Neutrophil (primary cell): Measurements from ENCODE around the gene STAMBP.
"Not testable (repeated sequence)": the region's sequence is repeated elsewhere in the genome, so short reads cannot be mapped to it uniquely, and the experiment has no call there.

Experiments used
- H3K27ac ChIP-seq: fragments of 200-600 bp; sonication (generic); 2 replicates; pipeline ENCODE4 v1.5.1; 2016; ENCODE audit warnings: mild to moderate bottlenecking, moderate library complexity
- H3K27me3 ChIP-seq: fragments of 200-600 bp; sonication (generic); 2 replicates; pipeline ENCODE4 v1.6.0; 2016; ENCODE audit warnings: mild to moderate bottlenecking
- H3K36me3 ChIP-seq: fragments of 200-600 bp; sonication (generic); 2 replicates; pipeline ENCODE4 v1.5.1; 2017
- H3K4me1 ChIP-seq, 2 experiments: fragments of 200-600 bp in 1 of 2; sonication (generic) in 1 of 2; 1 replicate in 1 of 2; 2 replicates in 1 of 2; pipeline versions ENCODE4 v1.5.1 to v1.6.1; 2013 to 2016; ENCODE audit warnings: low read depth in 1 of 2, low read length in 1 of 2, mild to moderate bottlenecking in 1 of 2, moderate library complexity in 1 of 2; ENCODE audit not compliant: control insufficient read depth in 1 of 2, insufficient read depth in 1 of 2
- H3K4me3 ChIP-seq, 2 experiments: fragments of 200-600 bp in 1 of 2; sonication (generic) in 1 of 2; 1 replicate in 1 of 2; 2 replicates in 1 of 2; pipeline ENCODE4 v1.5.1; 2013 to 2016; ENCODE audit warnings: low read depth in 1 of 2, low read length in 1 of 2, mild to moderate bottlenecking in 1 of 2, moderate library complexity in 1 of 2
- H3K9me3 ChIP-seq: fragments of 200-600 bp; sonication (generic); 2 replicates; pipeline ENCODE4 v1.5.1; 2016
- TF ChIP-seq, protein P1 (sequence below): fragments of 200-600 bp; sonication (generic); IDR thresholded peaks from 2 replicates; pipeline ENCODE4 v1.5.1; 2016; ENCODE audit warnings: antibody characterized with exemption

Gene STAMBP

DNA sequence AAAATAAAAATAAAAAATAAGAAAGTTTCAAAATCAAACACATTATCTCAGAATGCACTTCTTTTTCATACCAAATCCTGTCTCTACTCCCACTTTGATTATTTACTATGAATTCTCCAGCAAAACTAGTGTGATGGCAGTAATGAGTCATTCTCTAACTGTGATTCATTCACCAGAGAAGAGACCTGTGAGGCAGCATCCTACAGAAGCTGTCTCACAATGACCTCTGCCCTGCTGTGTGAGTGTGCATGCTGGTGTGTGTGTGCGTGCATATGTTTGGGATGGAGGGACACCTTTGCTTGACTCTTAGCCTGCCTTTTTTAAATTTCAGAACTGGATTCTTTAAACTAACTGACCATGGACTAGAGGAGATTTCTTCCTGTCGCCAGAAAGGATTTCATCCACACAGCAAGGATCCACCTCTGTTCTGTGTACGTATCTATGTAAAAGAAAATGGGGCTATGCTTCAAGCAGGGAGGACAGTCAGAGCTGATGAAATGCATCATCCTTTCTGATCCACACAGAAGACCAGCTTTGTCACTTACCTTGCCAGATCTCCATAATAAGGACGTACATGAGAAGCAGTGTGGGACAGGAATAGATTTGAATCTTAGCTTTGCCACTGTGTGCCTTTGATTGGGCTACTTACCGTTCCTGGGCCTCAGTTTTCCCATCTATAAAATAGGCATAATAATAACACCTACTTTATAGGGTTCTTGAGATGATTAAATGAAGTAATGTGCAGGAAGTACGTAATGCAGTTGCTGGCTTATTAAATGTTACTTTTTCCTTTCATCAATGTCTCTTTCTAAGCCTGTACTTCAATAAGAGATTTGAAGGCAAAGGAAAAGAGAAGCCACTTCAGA lies 31.2 kb downstream of the STAMBP start:
- no peaks in the 10 kb centered on the region for H3K9me3 ChIP-seq
- H3K27ac ChIP-seq = no peak overlapping the region
- H3K4me3 ChIP-seq = no peak overlapping the region
- TF ChIP-seq, protein P1, sequence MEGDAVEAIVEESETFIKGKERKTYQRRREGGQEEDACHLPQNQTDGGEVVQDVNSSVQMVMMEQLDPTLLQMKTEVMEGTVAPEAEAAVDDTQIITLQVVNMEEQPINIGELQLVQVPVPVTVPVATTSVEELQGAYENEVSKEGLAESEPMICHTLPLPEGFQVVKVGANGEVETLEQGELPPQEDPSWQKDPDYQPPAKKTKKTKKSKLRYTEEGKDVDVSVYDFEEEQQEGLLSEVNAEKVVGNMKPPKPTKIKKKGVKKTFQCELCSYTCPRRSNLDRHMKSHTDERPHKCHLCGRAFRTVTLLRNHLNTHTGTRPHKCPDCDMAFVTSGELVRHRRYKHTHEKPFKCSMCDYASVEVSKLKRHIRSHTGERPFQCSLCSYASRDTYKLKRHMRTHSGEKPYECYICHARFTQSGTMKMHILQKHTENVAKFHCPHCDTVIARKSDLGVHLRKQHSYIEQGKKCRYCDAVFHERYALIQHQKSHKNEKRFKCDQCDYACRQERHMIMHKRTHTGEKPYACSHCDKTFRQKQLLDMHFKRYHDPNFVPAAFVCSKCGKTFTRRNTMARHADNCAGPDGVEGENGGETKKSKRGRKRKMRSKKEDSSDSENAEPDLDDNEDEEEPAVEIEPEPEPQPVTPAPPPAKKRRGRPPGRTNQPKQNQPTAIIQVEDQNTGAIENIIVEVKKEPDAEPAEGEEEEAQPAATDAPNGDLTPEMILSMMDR = no peak
- peaks cover 96% of the 10 kb centered on the region for H3K36me3 ChIP-seq
- H3K4me1 ChIP-seq = no peaks in the 10 kb centered on the region
- no peaks in the 10 kb centered on the region for H3K27me3 ChIP-seq

DNA sequence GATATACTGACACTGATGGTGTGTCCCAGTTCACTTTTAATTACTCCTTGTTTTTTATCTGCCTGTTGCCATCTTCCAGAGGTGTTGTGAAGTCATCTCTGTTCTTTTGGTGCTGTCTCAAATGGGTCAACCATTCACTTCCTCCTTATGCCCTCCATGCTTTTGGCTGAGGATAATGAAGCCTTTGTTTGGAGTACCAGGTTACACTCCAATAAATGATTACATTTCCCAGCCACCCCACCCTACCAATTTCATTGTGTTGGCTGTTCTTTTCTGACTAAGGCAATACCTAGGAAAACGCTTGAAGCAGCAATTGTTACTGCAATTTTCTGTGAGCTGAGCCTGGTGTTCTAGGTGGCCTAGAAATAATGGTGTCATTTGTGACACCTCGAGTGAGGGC lies 34.2 kb downstream of the STAMBP start:
- no peaks in the 10 kb centered on the region for H3K9me3 ChIP-seq
- peaks cover 92% of the 10 kb centered on the region for H3K36me3 ChIP-seq
- H3K27ac ChIP-seq = no peak overlapping the region
- TF ChIP-seq, protein P1 = no peak
- H3K27me3 ChIP-seq = no peaks in the 10 kb centered on the region
- H3K4me1 ChIP-seq = no peaks in the 10 kb centered on the region
- H3K4me3 ChIP-seq = no peak overlapping the region

DNA sequence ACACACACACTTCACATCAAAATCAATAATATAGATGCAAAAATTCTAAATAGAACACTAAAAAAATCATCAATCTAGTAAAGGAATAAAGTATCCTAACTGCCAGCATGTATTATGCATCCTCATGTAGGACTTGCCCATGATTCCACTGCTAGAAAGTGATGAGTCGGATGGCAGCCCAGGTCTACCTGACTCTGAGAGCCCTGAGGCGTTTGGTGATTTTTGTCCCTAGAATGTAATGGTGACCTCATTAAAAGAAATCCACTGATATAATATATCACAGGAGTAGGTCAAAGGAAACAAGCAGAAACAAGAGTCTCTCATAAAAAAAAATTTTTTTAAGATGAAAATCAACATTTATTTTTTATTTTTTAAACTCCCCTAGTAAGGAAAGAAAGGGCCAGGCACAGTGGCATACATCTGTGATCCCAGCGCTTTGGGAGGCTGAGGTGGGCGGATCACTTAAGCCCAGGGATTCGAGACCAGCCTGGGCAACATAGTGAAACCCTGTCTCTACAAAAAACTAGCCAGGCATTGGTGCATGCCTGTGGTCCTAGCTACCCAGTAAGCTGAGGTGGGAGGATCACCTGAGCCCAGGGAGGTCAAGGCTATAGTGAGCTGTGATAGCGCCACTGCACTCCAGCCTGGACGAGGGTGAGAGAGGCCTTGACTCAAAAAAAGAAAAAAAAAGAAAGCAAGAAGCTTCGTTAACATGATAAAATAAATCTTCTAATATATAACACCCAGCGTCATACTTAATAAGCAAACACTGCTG lies 39.6 kb downstream of the STAMBP start:
- no peaks in the 10 kb centered on the region for H3K9me3 ChIP-seq
- no peak overlapping the region for H3K27ac ChIP-seq
- no peaks in the 10 kb centered on the region for H3K4me1 ChIP-seq
- TF ChIP-seq, protein P1 = no peak
- peaks cover 48% of the 10 kb centered on the region for H3K36me3 ChIP-seq
- no peaks in the 10 kb centered on the region for H3K27me3 ChIP-seq
- H3K4me3 ChIP-seq = no peak overlapping the region

DNA sequence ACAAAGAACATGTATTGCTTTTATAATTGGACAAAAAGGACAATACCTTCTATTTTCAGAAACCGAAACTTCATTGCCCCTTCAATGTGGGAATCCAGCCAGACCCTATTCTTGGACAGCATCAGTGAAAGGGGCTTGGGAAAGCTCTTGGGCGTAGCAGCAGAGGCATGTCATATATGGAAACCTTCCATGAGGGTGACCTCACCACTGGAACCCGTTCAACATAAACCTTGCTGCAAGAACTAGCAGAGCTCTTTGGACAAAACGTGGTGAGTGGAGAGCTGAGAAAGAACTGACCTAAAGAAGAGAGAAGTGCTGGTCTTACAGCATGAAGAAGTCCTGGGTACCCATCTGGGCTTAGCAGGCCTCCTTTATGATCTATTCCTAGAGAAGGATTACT lies 41.3 kb downstream of the STAMBP start:
- TF ChIP-seq, protein P1 = no peak
- H3K27ac ChIP-seq = no peak overlapping the region
- no peak overlapping the region for H3K4me3 ChIP-seq
- H3K36me3 ChIP-seq = peaks cover 31% of the 10 kb centered on the region
- H3K4me1 ChIP-seq = no peaks in the 10 kb centered on the region
- no peaks in the 10 kb centered on the region for H3K9me3 ChIP-seq
- H3K27me3 ChIP-seq = no peaks in the 10 kb centered on the region

DNA sequence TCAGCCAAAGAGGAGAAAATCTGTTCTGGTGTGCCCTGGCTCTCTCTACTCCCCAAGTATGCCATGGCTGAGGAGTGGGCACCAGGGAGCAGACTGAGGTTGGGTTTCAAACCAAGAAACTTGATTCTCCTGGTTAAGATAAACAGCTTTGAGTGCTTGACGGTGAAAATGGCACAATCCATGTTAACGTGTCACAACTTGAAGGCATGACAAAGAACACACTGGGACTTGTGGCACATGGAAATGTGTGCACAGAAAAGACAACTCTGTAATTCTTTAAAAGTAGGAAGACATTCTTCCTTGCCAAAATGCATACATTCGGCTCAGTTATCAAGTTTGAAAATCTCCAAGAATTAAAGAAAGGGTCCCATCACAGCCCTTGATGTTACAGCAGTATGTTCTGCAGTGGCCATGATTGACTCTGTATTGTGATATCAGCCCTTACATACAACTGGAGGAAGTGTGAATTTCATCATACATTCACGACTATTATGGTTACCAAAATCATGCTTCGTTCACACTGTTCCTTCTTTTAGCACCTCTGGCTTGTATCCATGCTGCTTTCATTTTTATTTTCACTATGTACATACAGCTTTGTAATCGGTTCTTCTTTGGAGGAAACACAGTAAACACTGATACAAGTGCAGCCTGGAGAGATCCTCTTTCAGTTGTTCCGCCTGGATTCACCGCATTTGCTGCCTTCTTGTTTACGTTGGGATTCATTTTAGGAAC lies 48.5 kb downstream of the STAMBP start:
- peaks cover 9 to 12% of the 10 kb centered on the region in 2 experiments for H3K4me1 ChIP-seq
- H3K27ac ChIP-seq = peak overlapping the region; percentile 66
- TF ChIP-seq, protein P1 = no peak
- H3K36me3 ChIP-seq = peaks cover 4% of the 10 kb centered on the region
- H3K4me3 ChIP-seq = no peak overlapping the region
- H3K27me3 ChIP-seq = no peaks in the 10 kb centered on the region
- H3K9me3 ChIP-seq = no peaks in the 10 kb centered on the region

DNA sequence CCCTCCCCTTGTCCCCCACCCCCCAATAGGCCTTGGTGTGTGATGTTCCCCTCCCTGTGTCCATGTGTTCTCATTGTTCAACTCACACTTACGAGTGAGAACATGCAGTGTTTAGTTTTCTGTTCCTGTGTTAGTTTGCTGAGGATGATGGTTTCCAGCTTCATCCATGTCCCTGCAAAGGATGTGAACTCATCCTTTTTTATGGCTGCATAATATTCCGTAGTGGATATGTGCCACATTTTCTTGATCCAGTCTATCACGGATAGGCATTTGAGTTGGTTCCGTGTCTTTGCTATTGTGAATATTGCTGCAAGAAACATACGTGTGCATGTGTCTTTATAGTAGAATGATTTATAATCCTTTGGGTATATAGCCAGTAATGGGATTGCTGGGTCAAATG lies 49.2 kb downstream of the STAMBP start:
- not testable (repeated sequence) for H3K9me3 ChIP-seq, H3K4me3 ChIP-seq, H3K27me3 ChIP-seq, H3K36me3 ChIP-seq
- Histone ChIP-seq H3K27ac (peak overlapping the region; percentile 66), H3K4me1 (peaks cover 9 to 12% of the 10 kb centered on the region in 2 experiments)
